Right forelimb (tissue), 1 donor: Measurements from ENCODE around the gene TMEM190.
"Not testable (repeated sequence)": the region's sequence is repeated elsewhere in the genome, so short reads cannot be mapped to it uniquely, and the experiment has no call there.

ENCODE experiments used
- DNase-seq: peaks from one replicate; pipeline ENCODE4 v3.0.0-alpha.2; 2018

The TMEM190 gene

GRCh38 chr19:55391702-55392615 is 15.3 kb downstream of the TMEM190 start:
- no peak for DNase-seq

- no peak for DNase-seq
Observed at GRCh38 chr19:55392820-55393761, 16.5 kb downstream of the TMEM190 start.

- DNase-seq: no peak
Observed at GRCh38 chr19:55398200-55398925, 21.7 kb downstream of the TMEM190 start.

GRCh38 chr19:55400281-55401087 is 23.9 kb downstream of the TMEM190 start:
- no peak for DNase-seq

- not testable (repeated sequence) for DNase-seq
Observed at GRCh38 chr19:55401390-55401789, 24.8 kb downstream of the TMEM190 start.

DNA sequence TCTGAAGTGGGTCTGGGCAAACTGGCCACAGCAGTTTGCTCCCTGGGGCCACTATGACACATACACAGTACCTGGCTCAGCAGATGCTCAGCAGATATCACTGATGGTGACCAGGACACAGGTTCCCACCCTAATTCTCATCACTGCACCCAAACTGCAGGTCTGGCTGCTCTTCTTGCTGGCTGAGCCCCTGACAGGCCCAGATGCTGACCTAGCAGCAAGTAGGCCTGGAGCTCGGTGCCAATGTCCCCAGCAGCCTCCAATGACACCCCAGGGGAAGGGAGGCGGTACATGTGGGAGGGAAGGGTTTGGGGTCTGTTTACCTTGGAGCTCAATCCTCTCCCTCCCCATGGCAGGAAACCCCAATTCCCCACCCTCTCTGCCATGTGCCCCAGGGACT is 25.9 kb downstream of the TMEM190 start:
- DNase-seq: no peak

DNA sequence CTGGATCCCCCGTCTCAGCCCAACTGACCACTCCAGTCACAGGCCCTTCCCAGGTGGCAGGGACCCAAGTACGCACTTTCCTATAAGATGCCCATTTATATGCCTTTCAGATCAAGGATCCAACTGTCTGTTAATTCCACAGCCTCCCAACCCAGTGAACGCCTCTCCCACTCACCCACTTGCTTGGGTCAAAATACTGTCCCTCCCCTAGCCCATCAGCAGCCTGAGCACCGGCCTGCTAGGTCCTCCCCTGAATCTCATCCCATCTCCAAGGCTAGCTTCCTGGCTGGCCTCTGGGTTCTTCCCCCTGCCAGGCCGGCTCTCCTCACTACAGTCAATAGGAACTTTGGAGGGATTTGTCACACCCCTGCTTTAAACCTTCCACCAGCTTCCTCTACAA is 29.0 kb downstream of the TMEM190 start:
- no peak for DNase-seq

DNA sequence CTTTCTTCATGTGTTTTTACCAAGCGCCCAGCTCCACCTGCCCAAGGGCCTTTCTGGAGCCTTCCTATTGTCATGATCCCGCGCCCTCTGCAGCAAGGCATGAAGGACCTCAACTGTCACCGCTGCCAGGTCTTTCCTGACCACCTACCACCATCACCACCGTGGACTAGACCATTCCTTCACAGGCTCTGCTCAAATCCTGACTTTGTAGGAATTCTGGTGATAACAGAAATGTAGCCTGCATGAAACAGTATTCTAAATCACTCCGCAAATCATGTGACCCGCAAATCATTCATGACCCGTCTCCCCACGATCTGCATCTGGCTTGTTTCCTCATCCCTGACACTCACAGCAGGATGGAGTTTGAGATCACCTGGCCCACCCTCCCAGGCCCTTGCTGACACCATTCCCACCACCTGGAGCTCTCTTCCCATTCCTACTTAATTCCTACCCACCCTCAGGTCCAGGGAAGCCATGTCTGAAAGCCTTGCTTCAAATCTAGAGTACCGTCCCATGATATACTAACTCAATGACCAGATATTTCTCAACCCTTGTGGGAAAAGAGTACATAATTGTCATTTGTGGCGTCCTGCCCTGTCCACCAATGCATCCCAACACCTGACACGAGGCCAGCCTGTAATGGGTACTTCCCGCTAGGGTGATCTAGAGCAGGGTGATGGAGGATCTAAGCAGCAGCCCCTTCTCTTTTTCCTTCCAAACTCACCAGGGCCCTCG is 29.6 kb downstream of the TMEM190 start:
- DNase-seq: no peak

DNA sequence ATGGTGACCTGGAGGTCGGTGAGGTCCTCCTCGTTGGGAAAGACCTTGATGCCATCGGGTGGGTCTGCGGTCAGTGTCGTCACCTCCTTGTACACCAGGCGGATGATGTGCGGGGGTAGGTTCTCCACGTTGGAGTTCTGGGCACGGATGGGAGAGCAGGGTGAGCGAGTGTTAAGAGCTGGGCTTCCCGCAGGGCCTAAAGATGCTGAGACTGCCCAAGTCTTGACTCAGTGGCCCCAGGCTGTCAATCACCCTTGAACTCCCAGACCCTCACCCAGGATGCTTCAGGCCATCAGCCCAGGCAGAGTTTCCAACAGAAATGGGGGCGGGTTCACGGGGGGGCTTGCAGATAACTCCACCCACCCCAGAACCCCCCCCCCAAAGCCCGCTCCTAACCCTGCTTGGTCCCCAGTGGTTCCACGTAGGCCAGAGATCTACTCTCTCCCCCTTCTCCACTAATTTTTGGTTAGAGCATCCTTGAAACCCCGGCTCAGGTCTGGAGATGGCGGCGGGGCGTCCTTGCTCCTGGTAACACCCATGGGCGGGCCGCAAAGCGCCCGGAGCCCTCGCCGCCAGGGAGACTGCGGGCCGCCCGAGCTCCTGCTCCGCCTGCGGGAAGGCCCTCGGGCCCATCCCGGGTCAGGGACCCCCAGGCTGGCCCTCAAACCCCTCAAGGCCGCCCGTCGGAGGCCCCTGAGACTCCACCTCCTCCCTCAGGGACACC is 30.4 kb downstream of the TMEM190 start:
- peak; percentile 66 for DNase-seq

GRCh38 chr19:55407550-55407799 is 30.8 kb downstream of the TMEM190 start, which contains the start of gene UBE2S:
Gene UBE2S, minus strand, starts transcription at chr19:55407788. Its CDS starts 199 bp downstream, at chr19:55407589.
- DNase-seq: not testable (repeated sequence)

DNA sequence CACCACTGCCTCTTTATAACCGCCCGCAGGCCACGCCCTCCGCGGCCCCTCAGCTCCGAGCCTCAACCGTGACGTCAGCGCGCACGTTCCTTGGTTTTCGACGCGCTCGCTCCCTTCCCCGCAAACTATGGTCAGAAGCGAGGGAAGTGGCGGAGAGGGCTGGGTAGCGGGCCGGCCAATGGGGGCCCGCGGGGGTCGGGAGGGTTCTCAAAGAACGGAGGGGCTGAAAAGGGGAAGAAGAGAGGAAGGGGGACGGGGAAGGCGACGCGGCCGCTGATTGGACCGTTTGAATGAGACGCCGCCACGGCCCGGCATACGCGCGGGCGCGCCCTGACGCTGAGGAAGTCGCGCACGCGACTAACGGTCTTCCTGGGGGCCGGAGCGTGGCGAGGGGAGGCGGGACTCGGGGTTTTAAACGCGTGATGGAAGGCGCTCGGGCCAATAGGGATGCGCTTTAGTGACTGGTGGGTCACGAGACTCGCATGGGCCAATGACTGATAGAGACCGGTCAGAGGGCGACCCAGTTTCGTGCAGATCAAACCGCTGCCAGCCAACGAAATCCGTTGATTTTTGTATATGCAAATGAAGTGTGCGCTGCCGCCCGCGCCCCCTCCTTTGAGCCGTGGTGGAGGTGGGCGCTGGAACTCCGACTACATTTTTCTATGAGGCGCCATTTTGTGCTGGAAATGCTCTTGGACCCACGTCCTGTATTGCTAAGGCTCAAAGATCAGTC is 31.3 kb downstream of the TMEM190 start:
- DNase-seq: peak; percentile 99

DNA sequence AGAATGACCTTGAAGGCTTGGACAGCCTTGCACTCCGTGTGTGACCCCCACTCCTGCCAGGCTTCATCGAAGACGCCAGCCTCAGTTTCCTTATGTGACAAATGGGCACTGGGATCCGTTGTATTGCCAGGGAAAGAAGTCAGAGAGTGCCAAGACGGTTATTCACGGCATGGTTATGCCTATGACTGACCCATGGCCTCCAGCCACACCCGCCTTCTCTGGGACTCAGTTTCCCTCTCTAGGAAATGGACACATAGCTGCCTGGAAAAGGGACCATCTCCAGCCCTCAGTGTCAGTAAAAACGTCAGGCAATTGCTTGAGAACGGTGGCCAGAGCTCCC is 31.9 kb downstream of the TMEM190 start:
- no peak for DNase-seq

- DNase-seq: not testable (repeated sequence)
Observed at GRCh38 chr19:55409179-55409578, 32.6 kb downstream of the TMEM190 start.

GRCh38 chr19:55410168-55410567 is 33.5 kb downstream of the TMEM190 start:
- DNase-seq: no peak

- peak; percentile 69 for DNase-seq
Observed at GRCh38 chr19:55418185-55418584, 41.6 kb downstream of the TMEM190 start.

- DNase-seq: no peak
Observed at GRCh38 chr19:55419103-55419502, 42.5 kb downstream of the TMEM190 start.

- no peak for DNase-seq
Observed at GRCh38 chr19:55419624-55420236, 43.1 kb downstream of the TMEM190 start.

- not testable (repeated sequence) for DNase-seq
Observed at GRCh38 chr19:55421281-55421680, 44.7 kb downstream of the TMEM190 start.

GRCh38 chr19:55423225-55424005 is 46.8 kb downstream of the TMEM190 start:
- DNase-seq: no peak
